HL-60 (cell line): ENCODE data around the gene THYN1.

Experiments used
- CTCF ChIP-seq: IDR thresholded peaks from one replicate; pipeline ENCODE4 v1.5.1; 2011; ENCODE audit warnings: low read length, control low read depth, inconsistent platforms; ENCODE audit not compliant: insufficient read depth
- GABPA ChIP-seq: IDR thresholded peaks from 2 replicates; pipeline ENCODE4 v1.6.1; 2012; ENCODE audit warnings: low read depth
- POLR2AphosphoS5 ChIP-seq: IDR thresholded peaks from 2 replicates; pipeline ENCODE4 v1.6.1; 2012; ENCODE audit warnings: low read depth
- REST ChIP-seq: IDR thresholded peaks from 2 replicates; pipeline ENCODE4 v1.6.1; 2012; ENCODE audit warnings: low read depth; ENCODE audit not compliant: insufficient replicate concordance
- SPI1 ChIP-seq: IDR thresholded peaks from 2 replicates; pipeline ENCODE4 v1.6.1; 2012; ENCODE audit warnings: low read depth, mild to moderate bottlenecking, borderline replicate concordance

DNA sequence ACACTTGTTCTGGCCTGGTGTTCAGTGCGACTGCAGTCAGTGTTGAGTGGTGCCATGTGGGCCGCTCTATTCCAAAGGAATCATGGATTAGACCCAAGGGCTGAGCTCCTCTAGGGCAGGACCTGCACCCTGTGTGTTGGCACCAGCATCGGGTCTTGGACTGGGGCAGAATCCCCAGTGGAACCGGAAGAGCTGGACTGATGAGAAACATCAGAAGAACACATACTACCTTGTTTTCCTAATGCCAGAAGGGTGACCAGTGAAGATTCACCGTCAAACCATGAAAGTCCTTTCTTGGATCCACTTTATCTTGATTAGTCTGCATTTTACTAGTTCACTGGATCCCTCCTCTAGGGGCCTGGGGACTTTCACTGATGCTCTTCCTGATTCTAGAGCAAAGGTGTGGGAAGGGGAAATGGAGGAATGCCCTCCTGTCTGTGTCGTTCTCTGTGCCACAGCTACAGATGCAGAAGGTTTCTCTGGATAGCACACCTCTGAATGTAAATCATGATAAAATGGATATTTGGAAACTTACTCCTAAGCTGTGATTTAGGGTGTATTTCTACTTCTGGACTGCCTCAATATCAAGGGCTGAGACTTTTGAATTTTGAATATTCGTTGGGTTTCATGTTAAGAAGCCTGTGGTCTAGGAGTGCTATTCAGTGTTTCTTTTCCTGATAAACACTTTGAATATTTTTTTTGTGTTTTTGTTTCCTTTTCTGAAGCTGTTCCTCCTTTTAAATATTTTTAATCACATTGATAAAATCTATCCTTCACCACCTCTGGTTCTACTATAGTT lies 12.0 kb upstream of the THYN1 start:
- TF ChIP-seq CTCF: no peak
- TF ChIP-seq POLR2AphosphoS5: no peak
- no peak for TF ChIP-seq SPI1
- TF ChIP-seq REST: no peak
- TF ChIP-seq GABPA: no peak
